ENCODE measurements around the gene PEDS1. TPM values are rescaled to one million over a fixed set of nuclear protein-coding genes. Genes with fewer than 3 reads are reported as not detected.

The PEDS1 gene
- total and polyA plus RNA-seq, 2 of the 13 experiments (the other 11 are each of a cell fraction or from before 2014, with no cell fraction given) = 30.5 to 93.9 TPM

DNA sequence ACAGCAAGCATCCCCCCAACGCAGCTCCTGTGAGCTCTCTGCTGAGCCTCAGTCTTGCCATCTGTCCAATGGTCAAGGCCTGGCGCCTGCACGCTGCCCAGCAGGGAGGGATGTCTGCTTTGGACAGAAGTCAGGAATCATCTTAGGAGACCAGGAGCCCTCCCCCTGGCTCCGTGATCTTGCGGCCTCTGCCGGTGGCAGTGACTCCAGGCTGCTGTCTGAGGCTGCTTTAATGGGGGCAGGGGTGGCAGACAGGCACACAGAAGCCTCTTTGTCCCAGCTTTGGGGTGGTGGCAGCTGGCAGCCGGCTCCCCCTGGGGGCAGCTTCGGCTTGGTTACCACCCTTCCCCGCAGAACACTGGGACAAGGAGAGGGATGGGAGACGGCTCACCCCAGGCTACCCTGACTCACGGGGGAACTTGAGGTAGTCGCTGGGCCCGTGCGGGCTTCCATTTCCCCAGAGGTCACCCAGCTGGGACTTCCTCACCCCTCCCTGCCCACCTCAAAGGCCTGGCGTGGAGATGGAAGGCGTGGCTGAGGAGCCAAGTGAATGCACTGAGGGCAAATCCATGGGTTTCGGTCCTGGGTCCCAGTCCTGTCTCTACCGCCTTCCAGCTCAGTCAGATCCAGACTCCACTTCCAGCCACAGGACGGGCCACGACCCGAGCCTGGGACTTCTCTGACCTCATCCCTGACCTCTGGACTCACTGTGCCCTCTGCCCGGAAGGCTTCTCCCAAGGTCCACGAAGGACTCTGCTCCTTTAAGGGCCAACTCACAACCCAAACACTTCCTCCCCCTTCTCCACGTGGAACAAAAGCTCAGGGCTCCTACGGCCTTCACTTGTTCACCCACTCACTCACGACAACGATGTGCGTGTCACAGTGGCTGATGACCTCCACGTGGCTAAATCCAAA, 14.8 kb downstream of the PEDS1 start (continued):
- no peak for TF ChIP-seq ZFP36L2 (CRISPR knock-in tag; IDR thresholded peaks at IDR 0.05)
- no peak for TF ChIP-seq SKI (IDR thresholded peaks at IDR 0.05; ENCODE audit: partially characterized antibody)
- TF ChIP-seq ZNF782 (CRISPR knock-in tag; IDR thresholded peaks at IDR 0.05; ENCODE audit: borderline replicate concordance) = no peak
- TF ChIP-seq, protein P1, sequence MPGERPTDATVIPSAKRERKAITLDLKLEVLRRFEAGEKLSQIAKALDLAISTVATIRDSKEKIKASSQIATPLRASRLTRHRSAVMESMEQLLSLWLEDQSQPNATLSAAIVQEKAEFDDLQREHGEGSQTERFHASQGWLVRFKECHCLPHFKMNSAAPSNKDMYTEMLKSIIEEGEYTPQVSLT (CRISPR knock-in tag; IDR thresholded peaks at IDR 0.05; ENCODE audit: borderline replicate concordance, low read depth) = no peak
- TF ChIP-seq, protein P2, sequence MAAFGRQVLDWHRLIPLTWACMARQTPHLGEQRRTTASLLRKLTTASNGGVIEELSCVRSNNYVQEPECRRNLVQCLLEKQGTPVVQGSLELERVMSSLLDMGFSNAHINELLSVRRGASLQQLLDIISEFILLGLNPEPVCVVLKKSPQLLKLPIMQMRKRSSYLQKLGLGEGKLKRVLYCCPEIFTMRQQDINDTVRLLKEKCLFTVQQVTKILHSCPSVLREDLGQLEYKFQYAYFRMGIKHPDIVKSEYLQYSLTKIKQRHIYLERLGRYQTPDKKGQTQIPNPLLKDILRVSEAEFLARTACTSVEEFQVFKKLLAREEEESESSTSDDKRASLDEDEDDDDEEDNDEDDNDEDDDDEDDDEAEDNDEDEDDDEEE (CRISPR knock-in tag; IDR thresholded peaks at IDR 0.05) = no peak
- TF ChIP-seq, protein P3, sequence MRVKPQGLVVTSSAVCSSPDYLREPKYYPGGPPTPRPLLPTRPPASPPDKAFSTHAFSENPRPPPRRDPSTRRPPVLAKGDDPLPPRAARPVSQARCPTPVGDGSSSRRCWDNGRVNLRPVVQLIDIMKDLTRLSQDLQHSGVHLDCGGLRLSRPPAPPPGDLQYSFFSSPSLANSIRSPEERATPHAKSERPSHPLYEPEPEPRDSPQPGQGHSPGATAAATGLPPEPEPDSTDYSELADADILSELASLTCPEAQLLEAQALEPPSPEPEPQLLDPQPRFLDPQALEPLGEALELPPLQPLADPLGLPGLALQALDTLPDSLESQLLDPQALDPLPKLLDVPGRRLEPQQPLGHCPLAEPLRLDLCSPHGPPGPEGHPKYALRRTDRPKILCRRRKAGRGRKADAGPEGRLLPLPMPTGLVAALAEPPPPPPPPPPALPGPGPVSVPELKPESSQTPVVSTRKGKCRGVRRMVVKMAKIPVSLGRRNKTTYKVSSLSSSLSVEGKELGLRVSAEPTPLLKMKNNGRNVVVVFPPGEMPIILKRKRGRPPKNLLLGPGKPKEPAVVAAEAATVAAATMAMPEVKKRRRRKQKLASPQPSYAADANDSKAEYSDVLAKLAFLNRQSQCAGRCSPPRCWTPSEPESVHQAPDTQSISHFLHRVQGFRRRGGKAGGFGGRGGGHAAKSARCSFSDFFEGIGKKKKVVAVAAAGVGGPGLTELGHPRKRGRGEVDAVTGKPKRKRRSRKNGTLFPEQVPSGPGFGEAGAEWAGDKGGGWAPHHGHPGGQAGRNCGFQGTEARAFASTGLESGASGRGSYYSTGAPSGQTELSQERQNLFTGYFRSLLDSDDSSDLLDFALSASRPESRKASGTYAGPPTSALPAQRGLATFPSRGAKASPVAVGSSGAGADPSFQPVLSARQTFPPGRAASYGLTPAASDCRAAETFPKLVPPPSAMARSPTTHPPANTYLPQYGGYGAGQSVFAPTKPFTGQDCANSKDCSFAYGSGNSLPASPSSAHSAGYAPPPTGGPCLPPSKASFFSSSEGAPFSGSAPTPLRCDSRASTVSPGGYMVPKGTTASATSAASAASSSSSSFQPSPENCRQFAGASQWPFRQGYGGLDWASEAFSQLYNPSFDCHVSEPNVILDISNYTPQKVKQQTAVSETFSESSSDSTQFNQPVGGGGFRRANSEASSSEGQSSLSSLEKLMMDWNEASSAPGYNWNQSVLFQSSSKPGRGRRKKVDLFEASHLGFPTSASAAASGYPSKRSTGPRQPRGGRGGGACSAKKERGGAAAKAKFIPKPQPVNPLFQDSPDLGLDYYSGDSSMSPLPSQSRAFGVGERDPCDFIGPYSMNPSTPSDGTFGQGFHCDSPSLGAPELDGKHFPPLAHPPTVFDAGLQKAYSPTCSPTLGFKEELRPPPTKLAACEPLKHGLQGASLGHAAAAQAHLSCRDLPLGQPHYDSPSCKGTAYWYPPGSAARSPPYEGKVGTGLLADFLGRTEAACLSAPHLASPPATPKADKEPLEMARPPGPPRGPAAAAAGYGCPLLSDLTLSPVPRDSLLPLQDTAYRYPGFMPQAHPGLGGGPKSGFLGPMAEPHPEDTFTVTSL (CRISPR knock-in tag; IDR thresholded peaks at IDR 0.05; ENCODE audit: borderline replicate concordance) = no peak
- TF ChIP-seq ZNF724P (CRISPR knock-in tag; IDR thresholded peaks at IDR 0.05; ENCODE audit: borderline replicate concordance) = no peak
- TF ChIP-seq, protein P4, sequence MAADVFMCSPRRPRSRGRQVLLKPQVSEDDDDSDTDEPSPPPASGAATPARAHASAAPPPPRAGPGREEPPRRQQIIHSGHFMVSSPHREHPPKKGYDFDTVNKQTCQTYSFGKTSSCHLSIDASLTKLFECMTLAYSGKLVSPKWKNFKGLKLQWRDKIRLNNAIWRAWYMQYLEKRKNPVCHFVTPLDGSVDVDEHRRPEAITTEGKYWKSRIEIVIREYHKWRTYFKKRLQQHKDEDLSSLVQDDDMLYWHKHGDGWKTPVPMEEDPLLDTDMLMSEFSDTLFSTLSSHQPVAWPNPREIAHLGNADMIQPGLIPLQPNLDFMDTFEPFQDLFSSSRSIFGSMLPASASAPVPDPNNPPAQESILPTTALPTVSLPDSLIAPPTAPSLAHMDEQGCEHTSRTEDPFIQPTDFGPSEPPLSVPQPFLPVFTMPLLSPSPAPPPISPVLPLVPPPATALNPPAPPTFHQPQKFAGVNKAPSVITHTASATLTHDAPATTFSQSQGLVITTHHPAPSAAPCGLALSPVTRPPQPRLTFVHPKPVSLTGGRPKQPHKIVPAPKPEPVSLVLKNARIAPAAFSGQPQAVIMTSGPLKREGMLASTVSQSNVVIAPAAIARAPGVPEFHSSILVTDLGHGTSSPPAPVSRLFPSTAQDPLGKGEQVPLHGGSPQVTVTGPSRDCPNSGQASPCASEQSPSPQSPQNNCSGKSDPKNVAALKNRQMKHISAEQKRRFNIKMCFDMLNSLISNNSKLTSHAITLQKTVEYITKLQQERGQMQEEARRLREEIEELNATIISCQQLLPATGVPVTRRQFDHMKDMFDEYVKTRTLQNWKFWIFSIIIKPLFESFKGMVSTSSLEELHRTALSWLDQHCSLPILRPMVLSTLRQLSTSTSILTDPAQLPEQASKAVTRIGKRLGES (CRISPR knock-in tag; IDR thresholded peaks at IDR 0.05; ENCODE audit: borderline replicate concordance) = no peak
- no peak for TF ChIP-seq ZNF234 (CRISPR knock-in tag; conservative IDR thresholded peaks at IDR 0.05)
- TF ChIP-seq, protein P5, sequence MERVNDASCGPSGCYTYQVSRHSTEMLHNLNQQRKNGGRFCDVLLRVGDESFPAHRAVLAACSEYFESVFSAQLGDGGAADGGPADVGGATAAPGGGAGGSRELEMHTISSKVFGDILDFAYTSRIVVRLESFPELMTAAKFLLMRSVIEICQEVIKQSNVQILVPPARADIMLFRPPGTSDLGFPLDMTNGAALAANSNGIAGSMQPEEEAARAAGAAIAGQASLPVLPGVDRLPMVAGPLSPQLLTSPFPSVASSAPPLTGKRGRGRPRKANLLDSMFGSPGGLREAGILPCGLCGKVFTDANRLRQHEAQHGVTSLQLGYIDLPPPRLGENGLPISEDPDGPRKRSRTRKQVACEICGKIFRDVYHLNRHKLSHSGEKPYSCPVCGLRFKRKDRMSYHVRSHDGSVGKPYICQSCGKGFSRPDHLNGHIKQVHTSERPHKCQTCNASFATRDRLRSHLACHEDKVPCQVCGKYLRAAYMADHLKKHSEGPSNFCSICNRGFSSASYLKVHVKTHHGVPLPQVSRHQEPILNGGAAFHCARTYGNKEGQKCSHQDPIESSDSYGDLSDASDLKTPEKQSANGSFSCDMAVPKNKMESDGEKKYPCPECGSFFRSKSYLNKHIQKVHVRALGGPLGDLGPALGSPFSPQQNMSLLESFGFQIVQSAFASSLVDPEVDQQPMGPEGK (CRISPR knock-in tag; IDR thresholded peaks at IDR 0.05) = peak; percentile 41

Data from HepG2 (cell line).